ENCODE measurements around the gene ZNF497. TPM values are rescaled to one million over a fixed set of nuclear protein-coding genes. Genes with fewer than 3 reads are reported as not detected.

The ZNF497 gene
- total RNA-seq, 1 donor, result 0.86 TPM

- no peak for TF ChIP-seq CTCF (IDR thresholded peaks at IDR 0.05; ENCODE audit: insufficient read depth, low read depth, low read length)
- no peak for DNase-seq (ENCODE audit: low read depth)
- H3K4me3 ChIP-seq (ENCODE audit: low read depth, low read length), result no peak overlapping the region
Observed at GRCh38 chr19:58353717-58354477, 8.7 kb downstream of the ZNF497 start.

GRCh38 chr19:58352760-58353671, 9.5 kb downstream of the ZNF497 start, which contains the start of gene A1BG:
TSS of gene A1BG (minus strand) at chr19:58353492. CDS start at chr19:58353437, 55 bp downstream.
- DNase-seq (ENCODE audit: low read depth), result no peak
- TF ChIP-seq CTCF (IDR thresholded peaks at IDR 0.05; ENCODE audit: insufficient read depth, low read depth, low read length), result no peak
- H3K4me3 ChIP-seq (ENCODE audit: low read depth, low read length), result no peak within 1 kb of the TSS

- no peak for DNase-seq (ENCODE audit: low read depth)
- H3K4me3 ChIP-seq (ENCODE audit: low read depth, low read length), result no peak overlapping the region
- no peak for TF ChIP-seq CTCF (IDR thresholded peaks at IDR 0.05; ENCODE audit: insufficient read depth, low read depth, low read length)
Observed at GRCh38 chr19:58351990-58352755, 10.4 kb downstream of the ZNF497 start.

GRCh38 chr19:58351558-58351878, 11.0 kb downstream of the ZNF497 start:
- no peak for DNase-seq (ENCODE audit: low read depth)
- no peak overlapping the region for H3K4me3 ChIP-seq (ENCODE audit: low read depth, low read length)
- no peak for TF ChIP-seq CTCF (IDR thresholded peaks at IDR 0.05; ENCODE audit: insufficient read depth, low read depth, low read length)

- DNase-seq (ENCODE audit: low read depth), result no peak
- no peak for TF ChIP-seq CTCF (IDR thresholded peaks at IDR 0.05; ENCODE audit: insufficient read depth, low read depth, low read length)
- H3K4me3 ChIP-seq (ENCODE audit: low read depth, low read length), result no peak overlapping the region
Observed at GRCh38 chr19:58350871-58351557, 11.5 kb downstream of the ZNF497 start.

Measured in fibroblast of villous mesenchyme (primary cell).